ENCODE results near the gene CUL7.

- TF ChIP-seq CREB1 (IDR thresholded peaks at IDR 0.05) (no peak), TAF1 (IDR thresholded peaks at IDR 0.05; ENCODE audit: low read depth, low read length) (no peak), POLR2A (IDR thresholded peaks at IDR 0.05; ENCODE audit: control extremely low read depth in 1 of 2, low read depth in 2 of 2, low read length in 2 of 2) (no peak), RBBP5 (IDR thresholded peaks at IDR 0.05; ENCODE audit: borderline replicate concordance, low read depth, low read length) (no peak), CTCF (IDR thresholded peaks at IDR 0.05; ENCODE audit: control extremely low read depth in 1 of 3, insufficient read depth in 1 of 3, low read depth in 1 of 3, low read length in 3 of 3) (no peak), USF2 (IDR thresholded peaks at IDR 0.05; ENCODE audit: low read length) (no peak), RAD21 (IDR thresholded peaks at IDR 0.05 in 1 of 2, conservative IDR thresholded peaks at IDR 0.05 in 1 of 2; ENCODE audit: low read depth in 2 of 2, low read length in 2 of 2) (no peak), CHD7 (IDR thresholded peaks at IDR 0.05; ENCODE audit: insufficient replicate concordance, low read length) (no peak), SIN3A (conservative IDR thresholded peaks at IDR 0.05 in 1 of 2, IDR thresholded peaks at IDR 0.05 in 1 of 2; ENCODE audit: low read depth in 1 of 2, low read length in 2 of 2) (no peak), RNF2 (IDR thresholded peaks at IDR 0.05; ENCODE audit: borderline replicate concordance, low read depth, low read length, missing control alignments, poor library complexity, severe bottlenecking) (no peak)
Measured at GRCh38 chr6:43047998-43048397, 5.7 kb downstream of the CUL7 start.
